Dermis microvascular lymphatic vessel endothelial cell (primary cell): ENCODE results near the gene SYTL4. TPM values are rescaled to one million over a fixed set of nuclear protein-coding genes. Genes with fewer than 3 reads are reported as not detected.
A peak's percentile ranks its signal among the peaks of the same experiment; 100 is the strongest.

Experiments used
- DNase-seq, 2 donors: peaks; one replicate each; pipeline versions ENCODE4 v3.0.0 to v3.0.0-alpha.2; 2010; ENCODE audit warnings: low read depth in 2 of 2
- total RNA-seq: library from RNA; depleted of rRNA; stranded (reverse); fragments of >200 nt; gene quantifications from 2 replicates; pipeline ENCODE4 v1.2.1, GENCODE V29; 2014

The SYTL4 gene
- total RNA-seq, 1 donor from 2014 or later: 16.8 TPM

- DNase-seq: no peak
These were observed 36.6 kb downstream of the SYTL4 start for GRCh38 chrX:100695302-100695701.

GRCh38 chrX:100687546-100687945 lies 44.4 kb downstream of the SYTL4 start:
- no peak for DNase-seq

GRCh38 chrX:100687128-100687527 lies 44.8 kb downstream of the SYTL4 start:
- DNase-seq: no peak

GRCh38 chrX:100685997-100686305 lies 46.0 kb downstream of the SYTL4 start:
- DNase-seq: no peak

- DNase-seq: peak; percentile 81 to 82
These were observed 46.5 kb downstream of the SYTL4 start for GRCh38 chrX:100685284-100685996.

GRCh38 chrX:100682939-100683338 lies 49.0 kb downstream of the SYTL4 start:
- no peak for DNase-seq

- DNase-seq: no peak
These were observed 50.3 kb downstream of the SYTL4 start for GRCh38 chrX:100681599-100681998.

GRCh38 chrX:100680756-100681155 lies 51.2 kb downstream of the SYTL4 start:
- no peak for DNase-seq

GRCh38 chrX:100677611-100678181 lies 54.2 kb downstream of the SYTL4 start:
- no peak for DNase-seq

GRCh38 chrX:100674705-100675104 lies 57.2 kb downstream of the SYTL4 start:
- peak in 1 of 2 donors; percentile 17 for DNase-seq

GRCh38 chrX:100673397-100673953 lies 58.4 kb downstream of the SYTL4 start:
- DNase-seq: peak in 1 of 2 donors; percentile 79

- DNase-seq: no peak
These were observed 59.0 kb downstream of the SYTL4 start for GRCh38 chrX:100672966-100673365.

- no peak for DNase-seq
These were observed 68.3 kb downstream of the SYTL4 start for GRCh38 chrX:100663642-100664041.

GRCh38 chrX:100662796-100663195 lies 69.1 kb downstream of the SYTL4 start:
- peak in 1 of 2 donors; percentile 46 for DNase-seq

- no peak for DNase-seq
These were observed 69.8 kb downstream of the SYTL4 start for GRCh38 chrX:100662170-100662569.

GRCh38 chrX:100659431-100660137 lies 72.3 kb downstream of the SYTL4 start:
- DNase-seq: no peak

GRCh38 chrX:100658941-100659381 lies 73.0 kb downstream of the SYTL4 start:
- DNase-seq: peak; percentile 74 to 80

- peak in 1 of 2 donors; percentile 45 for DNase-seq
These were observed 77.7 kb downstream of the SYTL4 start for GRCh38 chrX:100654261-100654660.

GRCh38 chrX:100652266-100652665 lies 79.7 kb downstream of the SYTL4 start:
- no peak for DNase-seq

- no peak for DNase-seq
These were observed 81.1 kb downstream of the SYTL4 start for GRCh38 chrX:100650841-100651240.

GRCh38 chrX:100649550-100650356 lies 82.2 kb downstream of the SYTL4 start:
- peak; percentile 88 to 92 for DNase-seq
